D721Med (cell line): ENCODE measurements around the gene CCDC102A.

Experiments
- DNase-seq: peaks from one replicate; pipeline ENCODE4 v3.0.0; 2011; ENCODE audit warnings: low spot score; ENCODE audit not compliant: insufficient read length
- FAIRE-seq: peaks from 2 replicates; lab custom pipeline; 2011; peaks lifted over from hg19 to GRCh38; lab: Jason Lieb, UNC
- CTCF ChIP-seq: IDR thresholded peaks from 2 replicates; pipeline ENCODE4 v1.5.1; 2012; ENCODE audit warnings: mild to moderate bottlenecking, control low read depth; ENCODE audit not compliant: insufficient read depth; ENCODE audit errors: missing control alignments

Gene CCDC102A

GRCh38 chr16:57479976-57480753 lies 56.2 kb downstream of the CCDC102A start:
- DNase-seq = no peak
- FAIRE-seq = no peak
- no peak for TF ChIP-seq CTCF

GRCh38 chr16:57479205-57479975 lies 57.0 kb downstream of the CCDC102A start:
- peak; percentile 55 for DNase-seq

GRCh38 chr16:57478396-57479204 lies 57.8 kb downstream of the CCDC102A start:
- FAIRE-seq = no peak
- DNase-seq = no peak
- TF ChIP-seq CTCF = no peak

More at GRCh38 chr16:57479205-57479975, 57.0 kb downstream of the CCDC102A start:
- no peak for TF ChIP-seq CTCF
- no peak for FAIRE-seq

- no peak for TF ChIP-seq CTCF
- FAIRE-seq (no peak), DNase-seq (no peak)
Measured at GRCh38 chr16:57477531-57478202, 58.7 kb downstream of the CCDC102A start.

- no peak for TF ChIP-seq CTCF
- FAIRE-seq (no peak), DNase-seq (no peak)
Measured at GRCh38 chr16:57476546-57477410, 59.6 kb downstream of the CCDC102A start.
